GM23338 (cell line): Measurements from ENCODE around the gene PDXK. TPM values are rescaled to one million over a fixed set of nuclear protein-coding genes. Genes with fewer than 3 reads are reported as not detected.

ENCODE experiments used
- ATAC-seq: fragments of 200-7000 bp; cut with Tn5 transposase; 3 replicates; pipeline ENCODE4 v1.9.1; 2020
- DNase-seq: peaks from one replicate; pipeline ENCODE4 v3.0.0-alpha.2; 2015; ENCODE audit warnings: low spot score
- H2AFZ ChIP-seq: fragments of 200-600 bp; sonication (generic); 2 replicates; pipeline ENCODE4 v1.8.0; 2016; ENCODE audit warnings: antibody characterized with exemption, mild to moderate bottlenecking, moderate library complexity
- H3F3A ChIP-seq: fragments of 200-600 bp; sonication (generic); replicated peaks from 2 replicates; pipeline ENCODE4 v1.8.0; 2017; ENCODE audit warnings: antibody characterized with exemption, mixed run types, low read depth
- H3K27ac ChIP-seq: fragments of 200-600 bp; sonication (generic); 2 replicates; pipeline ENCODE4 v1.6.1; 2016; ENCODE audit warnings: low read depth
- H3K27me3 ChIP-seq: fragments of 200-600 bp; sonication (generic); 2 replicates; pipeline ENCODE4 v1.8.0; 2016; ENCODE audit warnings: mild to moderate bottlenecking, mixed run types, moderate library complexity; ENCODE audit not compliant: insufficient read depth
- H3K36me3 ChIP-seq: fragments of 200-600 bp; sonication (generic); 2 replicates; pipeline ENCODE4 v1.8.0; 2016; ENCODE audit warnings: mild to moderate bottlenecking; ENCODE audit not compliant: insufficient read depth
- H3K4me1 ChIP-seq: fragments of 200-600 bp; sonication (generic); 2 replicates; pipeline ENCODE4 v1.8.0; 2016; ENCODE audit warnings: mild to moderate bottlenecking, moderate library complexity; ENCODE audit not compliant: insufficient read depth
- H3K4me2 ChIP-seq: fragments of 200-600 bp; sonication (generic); 2 replicates; pipeline ENCODE4 v1.7.1; 2017; ENCODE audit warnings: mixed run types
- H3K4me3 ChIP-seq: fragments of 200-600 bp; sonication (generic); 2 replicates; pipeline ENCODE4 v1.6.1; 2016; ENCODE audit warnings: mixed run types
- H3K79me2 ChIP-seq: fragments of 200-600 bp; sonication (generic); replicated peaks from 2 replicates; pipeline ENCODE4 v1.8.0; 2017; ENCODE audit warnings: mild to moderate bottlenecking; ENCODE audit not compliant: insufficient read depth
- H3K9me2 ChIP-seq: fragments of 200-600 bp; sonication (generic); 2 replicates; pipeline ENCODE4 v1.8.0; 2017; ENCODE audit not compliant: insufficient read depth
- H4K20me1 ChIP-seq: fragments of 200-600 bp; sonication (generic); replicated peaks from 2 replicates; pipeline ENCODE4 v1.8.0; 2017; ENCODE audit warnings: mild to moderate bottlenecking; ENCODE audit not compliant: insufficient read depth
- H3K27ac Mint-ChIP-seq: 2 replicates; pipeline ENCODE4 v1.8.0; 2020; ENCODE audit warnings: inconsistent platforms, mild to moderate bottlenecking, moderate library complexity, mixed read lengths
- H3K27me3 Mint-ChIP-seq: 3 replicates; pipeline ENCODE4 v1.8.0; 2022; ENCODE audit warnings: low read depth, mild to moderate bottlenecking, moderate library complexity, mixed read lengths, inconsistent platforms; ENCODE audit not compliant: insufficient read depth, poor library complexity
- H3K36me3 Mint-ChIP-seq: 3 replicates; pipeline ENCODE4 v1.8.0; 2021; ENCODE audit warnings: low read depth, mild to moderate bottlenecking, inconsistent platforms, moderate library complexity, mixed read lengths
- H3K4me1 Mint-ChIP-seq: 3 replicates; pipeline ENCODE4 v1.8.0; 2020; ENCODE audit warnings: mild to moderate bottlenecking, inconsistent platforms, mixed read lengths
- H3K4me3 Mint-ChIP-seq: 3 replicates; pipeline ENCODE4 v1.8.0; 2021; ENCODE audit warnings: moderate library complexity, mild to moderate bottlenecking, inconsistent platforms, mixed read lengths
- H3K9me3 Mint-ChIP-seq: 3 replicates; pipeline ENCODE4 v1.8.0; 2020; ENCODE audit warnings: moderate library complexity, mild to moderate bottlenecking, inconsistent platforms, mixed read lengths
- CREB1 ChIP-seq: fragments of 250-450 bp; sonication (Bioruptor Pico); IDR thresholded peaks from 2 replicates; pipeline ENCODE4 v1.5.0; 2020; ENCODE audit warnings: low read depth, mild to moderate bottlenecking, moderate library complexity
- ETS1 ChIP-seq: IDR thresholded peaks from 2 replicates; pipeline ENCODE4 v1.6.1; 2016; ENCODE audit warnings: antibody characterized with exemption
- EZH2 ChIP-seq: fragments of 200-600 bp; sonication (generic); IDR thresholded peaks from one replicate; pipeline ENCODE4 v1.8.0; 2017; ENCODE audit warnings: antibody characterized with exemption, mild to moderate bottlenecking, low read depth; ENCODE audit not compliant: unreplicated experiment
- EZH2phosphoT487 ChIP-seq: fragments of 200-600 bp; sonication (generic); IDR thresholded peaks from one replicate; pipeline ENCODE4 v1.8.1; 2018; ENCODE audit warnings: antibody characterized with exemption; ENCODE audit not compliant: unreplicated experiment
- POLR2AphosphoS5 ChIP-seq: IDR thresholded peaks from 2 replicates; pipeline ENCODE4 v1.6.1; 2016; ENCODE audit warnings: antibody characterized with exemption, low read depth
- REST ChIP-seq: IDR thresholded peaks from one replicate; pipeline ENCODE4 v1.6.1; 2018; ENCODE audit warnings: antibody characterized with exemption; ENCODE audit not compliant: unreplicated experiment
- ZNF114 ChIP-seq: fragments of 250-450 bp; sonication (Bioruptor Pico); IDR thresholded peaks from 2 replicates; pipeline ENCODE4 v1.5.0; 2020; ENCODE audit warnings: mild to moderate bottlenecking, moderate library complexity
- ZNF331 ChIP-seq: fragments of 250-450 bp; sonication (Bioruptor Pico); IDR thresholded peaks from 2 replicates; pipeline ENCODE4 v1.5.0; 2020; ENCODE audit warnings: low read depth, mild to moderate bottlenecking, moderate library complexity
- polyA plus RNA-seq: library from polyadenylated mRNA; unstranded; fragments of >200 nt; fragmentation: Nextera tagmentation; extraction: Ambion mirVana; gene quantifications from 2 replicates; pipeline ENCODE4 v1.2.1, GENCODE V29; 2016
- total RNA-seq: library from RNA; depleted of rRNA; stranded (reverse); fragments of >200 nt; shearing (Covaris generic); gene quantifications from 2 replicates; pipeline ENCODE4 v1.2.3, GENCODE V29; 2014
- TF ChIP-seq, protein P1 (sequence below): fragments of 250-450 bp; sonication (Bioruptor Pico); IDR thresholded peaks from 2 replicates; pipeline ENCODE4 v1.5.0; 2020; ENCODE audit warnings: mild to moderate bottlenecking, moderate library complexity

PDXK gene
- total and polyA plus RNA-seq, 2 experiments from 2014 or later: 53.2 to 66.3 TPM

DNA sequence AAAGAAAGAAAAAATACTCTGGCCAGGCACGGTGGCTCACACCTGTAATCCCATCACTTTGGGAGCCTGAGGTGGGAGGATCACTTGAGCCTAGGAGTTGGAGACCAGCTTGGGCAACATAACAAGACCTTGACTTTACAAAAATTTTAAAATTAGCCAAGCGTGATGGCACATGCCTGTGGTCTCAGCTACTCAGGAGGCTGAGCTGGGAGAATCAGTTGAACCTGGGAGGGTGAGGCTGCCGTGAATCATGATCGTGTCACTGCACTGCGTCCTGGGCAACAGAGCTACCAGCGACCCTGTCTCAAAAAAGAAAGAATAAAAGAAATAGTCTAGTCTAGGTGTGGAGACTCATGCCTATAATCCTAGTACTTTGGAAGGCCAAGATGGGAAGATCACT, 37.3 kb upstream of the PDXK start (continued):
- TF ChIP-seq ETS1 (no peak), ZNF114 (CRISPR knock-in tag) (no peak), CREB1 (CRISPR knock-in tag) (no peak), REST (no peak), EZH2 (no peak)

GRCh38 chr21:43684424-43684823, 34.5 kb upstream of the PDXK start:
- H3F3A ChIP-seq: no peaks in the 10 kb centered on the region
- ATAC-seq: no peak
- H3K36me3 Mint-ChIP-seq: peaks cover 88% of the 10 kb centered on the region
- H2AFZ ChIP-seq: no peak overlapping the region
- no peaks in the 10 kb centered on the region for H3K4me1 ChIP-seq
- H3K4me1 Mint-ChIP-seq: no peaks in the 10 kb centered on the region
- no peak overlapping the region for H3K4me2 ChIP-seq
- TF ChIP-seq POLR2AphosphoS5 (no peak), CREB1 (CRISPR knock-in tag) (no peak), EZH2phosphoT487 (no peak), ZNF331 (CRISPR knock-in tag) (no peak)
- TF ChIP-seq, protein P1, sequence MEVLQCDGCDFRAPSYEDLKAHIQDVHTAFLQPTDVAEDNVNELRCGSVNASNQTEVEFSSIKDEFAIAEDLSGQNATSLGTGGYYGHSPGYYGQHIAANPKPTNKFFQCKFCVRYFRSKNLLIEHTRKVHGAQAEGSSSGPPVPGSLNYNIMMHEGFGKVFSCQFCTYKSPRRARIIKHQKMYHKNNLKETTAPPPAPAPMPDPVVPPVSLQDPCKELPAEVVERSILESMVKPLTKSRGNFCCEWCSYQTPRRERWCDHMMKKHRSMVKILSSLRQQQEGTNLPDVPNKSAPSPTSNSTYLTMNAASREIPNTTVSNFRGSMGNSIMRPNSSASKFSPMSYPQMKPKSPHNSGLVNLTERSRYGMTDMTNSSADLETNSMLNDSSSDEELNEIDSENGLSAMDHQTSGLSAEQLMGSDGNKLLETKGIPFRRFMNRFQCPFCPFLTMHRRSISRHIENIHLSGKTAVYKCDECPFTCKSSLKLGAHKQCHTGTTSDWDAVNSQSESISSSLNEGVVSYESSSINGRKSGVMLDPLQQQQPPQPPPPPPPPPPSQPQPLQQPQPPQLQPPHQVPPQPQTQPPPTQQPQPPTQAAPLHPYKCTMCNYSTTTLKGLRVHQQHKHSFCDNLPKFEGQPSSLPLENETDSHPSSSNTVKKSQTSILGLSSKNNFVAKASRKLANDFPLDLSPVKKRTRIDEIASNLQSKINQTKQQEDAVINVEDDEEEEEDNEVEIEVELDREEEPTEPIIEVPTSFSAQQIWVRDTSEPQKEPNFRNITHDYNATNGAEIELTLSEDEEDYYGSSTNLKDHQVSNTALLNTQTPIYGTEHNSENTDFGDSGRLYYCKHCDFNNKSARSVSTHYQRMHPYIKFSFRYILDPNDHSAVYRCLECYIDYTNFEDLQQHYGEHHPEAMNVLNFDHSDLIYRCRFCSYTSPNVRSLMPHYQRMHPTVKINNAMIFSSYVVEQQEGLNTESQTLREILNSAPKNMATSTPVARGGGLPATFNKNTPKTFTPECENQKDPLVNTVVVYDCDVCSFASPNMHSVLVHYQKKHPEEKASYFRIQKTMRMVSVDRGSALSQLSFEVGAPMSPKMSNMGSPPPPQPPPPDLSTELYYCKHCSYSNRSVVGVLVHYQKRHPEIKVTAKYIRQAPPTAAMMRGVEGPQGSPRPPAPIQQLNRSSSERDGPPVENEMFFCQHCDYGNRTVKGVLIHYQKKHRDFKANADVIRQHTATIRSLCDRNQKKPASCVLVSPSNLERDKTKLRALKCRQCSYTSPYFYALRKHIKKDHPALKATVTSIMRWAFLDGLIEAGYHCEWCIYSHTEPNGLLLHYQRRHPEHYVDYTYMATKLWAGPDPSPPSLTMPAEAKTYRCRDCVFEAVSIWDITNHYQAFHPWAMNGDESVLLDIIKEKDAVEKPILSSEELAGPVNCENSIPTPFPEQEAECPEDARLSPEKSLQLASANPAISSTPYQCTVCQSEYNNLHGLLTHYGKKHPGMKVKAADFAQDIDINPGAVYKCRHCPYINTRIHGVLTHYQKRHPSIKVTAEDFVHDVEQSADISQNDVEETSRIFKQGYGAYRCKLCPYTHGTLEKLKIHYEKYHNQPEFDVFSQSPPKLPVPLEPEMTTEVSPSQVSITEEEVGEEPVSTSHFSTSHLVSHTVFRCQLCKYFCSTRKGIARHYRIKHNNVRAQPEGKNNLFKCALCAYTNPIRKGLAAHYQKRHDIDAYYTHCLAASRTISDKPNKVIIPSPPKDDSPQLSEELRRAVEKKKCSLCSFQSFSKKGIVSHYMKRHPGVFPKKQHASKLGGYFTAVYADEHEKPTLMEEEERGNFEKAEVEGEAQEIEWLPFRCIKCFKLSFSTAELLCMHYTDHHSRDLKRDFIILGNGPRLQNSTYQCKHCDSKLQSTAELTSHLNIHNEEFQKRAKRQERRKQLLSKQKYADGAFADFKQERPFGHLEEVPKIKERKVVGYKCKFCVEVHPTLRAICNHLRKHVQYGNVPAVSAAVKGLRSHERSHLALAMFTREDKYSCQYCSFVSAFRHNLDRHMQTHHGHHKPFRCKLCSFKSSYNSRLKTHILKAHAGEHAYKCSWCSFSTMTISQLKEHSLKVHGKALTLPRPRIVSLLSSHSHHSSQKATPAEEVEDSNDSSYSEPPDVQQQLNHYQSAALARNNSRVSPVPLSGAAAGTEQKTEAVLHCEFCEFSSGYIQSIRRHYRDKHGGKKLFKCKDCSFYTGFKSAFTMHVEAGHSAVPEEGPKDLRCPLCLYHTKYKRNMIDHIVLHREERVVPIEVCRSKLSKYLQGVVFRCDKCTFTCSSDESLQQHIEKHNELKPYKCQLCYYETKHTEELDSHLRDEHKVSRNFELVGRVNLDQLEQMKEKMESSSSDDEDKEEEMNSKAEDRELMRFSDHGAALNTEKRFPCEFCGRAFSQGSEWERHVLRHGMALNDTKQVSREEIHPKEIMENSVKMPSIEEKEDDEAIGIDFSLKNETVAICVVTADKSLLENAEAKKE (CRISPR knock-in tag): no peak
- no peak overlapping the region for H3K27ac ChIP-seq
- no peak overlapping the region for H3K27ac Mint-ChIP-seq
- H3K27me3 ChIP-seq: no peaks in the 10 kb centered on the region
- peaks cover 17% of the 10 kb centered on the region for H4K20me1 ChIP-seq
- no peaks in the 10 kb centered on the region for H3K9me2 ChIP-seq
- peaks cover 41% of the 10 kb centered on the region for H3K36me3 ChIP-seq
- H3K27me3 Mint-ChIP-seq: peaks cover 2% of the 10 kb centered on the region
- no peak overlapping the region for H3K4me3 ChIP-seq
- DNase-seq: no peak
- H3K79me2 ChIP-seq: peaks cover 16% of the 10 kb centered on the region
- no peak overlapping the region for H3K4me3 Mint-ChIP-seq
- no peaks in the 10 kb centered on the region for H3K9me3 Mint-ChIP-seq
